K562 (cell line): Measurements from ENCODE around the gene OR8G5.

Experiments used
- CREB3 ChIP-seq: fragments of 450-650 bp; conservative IDR thresholded peaks from 2 replicates; pipeline ENCODE4 v1.6.1; 2016; ENCODE audit warnings: missing genetic modification characterization, low read depth, mild to moderate bottlenecking, missing compliant biosample characterization, moderate library complexity
- CTCF ChIP-seq, 3 experiments: IDR thresholded peaks in 2 of 3; conservative IDR thresholded peaks in 1 of 3; 2 replicates each; pipeline ENCODE4 v1.5.1; 2011 to 2012; ENCODE audit warnings: low read length in 3 of 3, mild to moderate bottlenecking in 3 of 3, control low read depth in 2 of 3, improper control_type of control experiment in 1 of 3, inconsistent platforms in 1 of 3, low read depth in 1 of 3, mixed read lengths in 1 of 3, moderate library complexity in 1 of 3; ENCODE audit not compliant: insufficient read depth in 2 of 3
- FOXJ3 ChIP-seq: sonication (generic); formaldehyde crosslinking; IDR thresholded peaks from 2 replicates; pipeline ENCODE4 v1.4.0; 2020; ENCODE audit warnings: mild to moderate bottlenecking, missing genetic modification reagents
- HDAC2 ChIP-seq: fragments of 450-650 bp; IDR thresholded peaks from 2 replicates; pipeline ENCODE4 v1.6.1; 2016; ENCODE audit warnings: mild to moderate bottlenecking

GRCh38 chr11:124210421-124210820, 45.8 kb upstream of the OR8G5 start:
- TF ChIP-seq CREB3 (tag) (no peak), FOXJ3 (CRISPR knock-in tag) (no peak), CTCF (IDR thresholded peaks at IDR 0.05 in 2 of 3, conservative IDR thresholded peaks at IDR 0.05 in 1 of 3; ENCODE audit: insufficient read depth in 2 of 3, low read depth in 1 of 3, low read length in 3 of 3) (no peak), HDAC2 (no peak)
